CD4-positive, alpha-beta T cell (primary cell): ENCODE measurements around the gene COX7A2L. TPM values are rescaled to one million over a fixed set of nuclear protein-coding genes. Genes with fewer than 3 reads are reported as not detected.
A peak's percentile ranks its signal among the peaks of the same experiment; 100 is the strongest.

ENCODE experiments used
- ATAC-seq: fragments of 200-7000 bp; cut with Tn5 transposase; one replicate; pipeline ENCODE4 v1.10.0; 2022; ENCODE audit warnings: mild to moderate bottlenecking; ENCODE audit not compliant: poor library complexity
- CTCF ChIA-PET: fragments of 350-600 bp; sonication (Branson Sonifier 250); formaldehyde crosslinking; loops from one replicate; lab custom pipeline; 2021; ENCODE audit warnings: antibody characterized with exemption, inconsistent platforms; lab: Charles Lee
- POLR2A ChIA-PET: fragments of 350-600 bp; sonication (Branson Sonifier 250); formaldehyde crosslinking; loops from one replicate; lab custom pipeline; 2021; ENCODE audit warnings: antibody characterized with exemption, inconsistent platforms; lab: Charles Lee
- DNase-seq, 14 experiments: peaks; one replicate each; pipeline ENCODE4 v3.0.0-alpha.2; 2013 to 2020; ENCODE audit warnings: mixed read lengths in 2 of 14
- H3K27ac ChIP-seq, 2 donors: one replicate each; pipeline versions ENCODE4 v1.5.1 to v1.7.0; 2013; ENCODE audit warnings: low read length in 2 of 2, low read depth in 1 of 2, mild to moderate bottlenecking in 1 of 2
- H3K27me3 ChIP-seq, 2 experiments: 1 replicate in 1 of 2; 2 replicates in 1 of 2; pipeline versions ENCODE4 v1.6.1 to v1.7.0; 2013; ENCODE audit warnings: low read length in 2 of 2, control low read depth in 1 of 2, mild to moderate bottlenecking in 1 of 2, moderate library complexity in 1 of 2; ENCODE audit not compliant: insufficient read depth in 2 of 2, control insufficient read depth in 1 of 2
- H3K36me3 ChIP-seq: one replicate; pipeline ENCODE4 v1.6.1; 2013; ENCODE audit warnings: low read length, control low read depth; ENCODE audit not compliant: insufficient read depth
- H3K4me1 ChIP-seq: one replicate; pipeline ENCODE4 v1.6.1; 2013; ENCODE audit warnings: low read length, control low read depth; ENCODE audit not compliant: insufficient read depth
- H3K4me3 ChIP-seq: one replicate; pipeline ENCODE4 v1.5.1; 2013; ENCODE audit warnings: mild to moderate bottlenecking, low read length, moderate library complexity
- H3K9me3 ChIP-seq, 2 experiments: 1 replicate in 1 of 2; 2 replicates in 1 of 2; pipeline versions ENCODE4 v1.6.1 to v1.7.0; 2013; ENCODE audit warnings: low read length in 2 of 2, mild to moderate bottlenecking in 2 of 2, control low read depth in 1 of 2, moderate library complexity in 1 of 2; ENCODE audit not compliant: control insufficient read depth in 1 of 2, insufficient read depth in 1 of 2
- H3K27ac Mint-ChIP-seq: one replicate; pipeline ENCODE4 v1.8.0; 2020; ENCODE audit warnings: mixed read lengths
- H3K27me3 Mint-ChIP-seq: one replicate; pipeline ENCODE4 v1.8.0; 2021; ENCODE audit warnings: mixed read lengths
- H3K36me3 Mint-ChIP-seq: one replicate; pipeline ENCODE4 v1.8.0; 2021; ENCODE audit warnings: low read depth, mixed read lengths
- H3K4me1 Mint-ChIP-seq: one replicate; pipeline ENCODE4 v1.8.0; 2021; ENCODE audit warnings: low read depth, mixed read lengths
- H3K4me3 Mint-ChIP-seq: one replicate; pipeline ENCODE4 v1.8.0; 2020; ENCODE audit warnings: mild to moderate bottlenecking, mixed read lengths
- H3K9me3 Mint-ChIP-seq: one replicate; pipeline ENCODE4 v1.8.0; 2020; ENCODE audit warnings: mixed read lengths
- CTCF ChIP-seq: fragments of 200-600 bp; IDR thresholded peaks from one replicate; pipeline ENCODE4 v1.8.0; 2022; ENCODE audit warnings: antibody characterized with exemption, mild to moderate bottlenecking
- intact Hi-C, 2 experiments: fragments of 100-400 bp; cut with DNase I in 1 of 2; cut with micrococcal nuclease in 1 of 2; formaldehyde crosslinking; loops; one replicate each; pipeline versions ENCODE4 v1.15.1 to v1.9.0; 2023 to 2025; cut with DNase I, micrococcal nuclease
- total RNA-seq, 174 experiments: library from RNA in 2 of 174; stranded (reverse) in 2 of 174; gene quantifications; one replicate each; pipeline ENCODE4 v1.2.3 and lab custom pipeline; 2021 to 2026

Gene COX7A2L
- total RNA-seq, 2 experiments from 2014 or later: 51.3 to 57.3 TPM

DNA sequence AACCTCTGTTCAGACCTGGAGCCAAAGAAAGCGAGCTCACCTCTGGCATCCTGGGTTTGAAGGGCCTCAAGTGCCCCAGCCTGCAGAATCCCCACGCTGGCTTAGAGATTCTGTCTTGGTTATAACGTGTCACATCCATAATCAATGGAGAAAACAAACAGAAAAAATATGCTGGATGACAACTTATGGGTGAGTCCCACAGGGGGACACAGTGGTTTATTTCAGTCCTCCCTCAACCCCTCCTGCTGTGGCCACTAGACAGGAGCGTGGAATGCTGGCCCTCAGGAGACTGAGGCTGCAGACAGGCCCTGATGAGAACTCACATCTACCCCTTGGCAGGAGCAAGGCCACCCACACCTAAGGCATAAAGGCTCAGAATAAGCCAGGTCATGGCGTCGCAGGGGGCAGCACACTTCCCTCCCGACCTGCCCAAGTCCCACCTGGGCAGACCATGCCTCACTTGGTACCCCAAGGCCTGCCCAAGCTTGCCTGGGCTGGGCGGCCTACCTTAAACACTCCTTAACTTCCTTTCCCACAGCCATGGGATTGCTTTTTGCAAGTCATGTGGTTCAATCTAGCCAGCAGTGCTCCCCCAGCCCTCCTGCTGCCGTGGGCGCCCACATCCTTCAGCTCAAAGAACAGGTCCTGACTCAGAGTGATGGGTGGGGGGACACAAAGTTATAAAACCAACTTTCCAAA lies 19.9 kb downstream of the COX7A2L start:
- Histone ChIP-seq H3K27me3 (no peaks in the 10 kb centered on the region), H3K9me3 (peaks cover 0 to 28% of the 10 kb centered on the region in 2 experiments), H3K4me3 (no peak overlapping the region), H3K36me3 (peaks cover 39% of the 10 kb centered on the region), H3K4me1 (peaks cover 16% of the 10 kb centered on the region), H3K27ac (no peak overlapping the region)
- intact Hi-C loops: no loop called here
- DNase-seq (no peak), ATAC-seq (no peak)
- peak overlapping the region; percentile 50 for H3K27ac Mint-ChIP-seq
- H3K4me3 Mint-ChIP-seq: no peak overlapping the region
- H3K36me3 Mint-ChIP-seq: peaks cover 90% of the 10 kb centered on the region
- H3K9me3 Mint-ChIP-seq: peaks cover 7% of the 10 kb centered on the region
- peaks cover 30% of the 10 kb centered on the region for H3K4me1 Mint-ChIP-seq
- CTCF ChIA-PET: no interaction called here
- POLR2A ChIA-PET: interaction anchor here (1.7 kb wide), 1 partner anchor 20 kb away, joined by 5 read pairs; the partner anchor contains the start of gene COX7A2L
- TF ChIP-seq CTCF: no peak
- no peaks in the 10 kb centered on the region for H3K27me3 Mint-ChIP-seq

GRCh38 chr2:42340045-42340937 lies 20.7 kb downstream of the COX7A2L start:
- Mint-ChIP-seq H3K27me3 (no peaks in the 10 kb centered on the region), H3K4me3 (no peak overlapping the region), H3K9me3 (peaks cover 7% of the 10 kb centered on the region), H3K36me3 (peaks cover 90% of the 10 kb centered on the region), H3K4me1 (peaks cover 30% of the 10 kb centered on the region), H3K27ac (peak overlapping the region; percentile 4)
- ATAC-seq (no peak), DNase-seq (no peak)
- intact Hi-C loops: no loop called here
- peaks cover 31% of the 10 kb centered on the region for H3K36me3 ChIP-seq
- ChIA-PET CTCF (no interaction called here), POLR2A (no interaction called here)
- peaks cover 0 to 28% of the 10 kb centered on the region in 2 experiments for H3K9me3 ChIP-seq
- no peak overlapping the region for H3K4me3 ChIP-seq
- TF ChIP-seq CTCF: no peak
- H3K27me3 ChIP-seq: no peaks in the 10 kb centered on the region
- H3K4me1 ChIP-seq: peaks cover 16% of the 10 kb centered on the region
- H3K27ac ChIP-seq: no peak overlapping the region

- Histone ChIP-seq H3K4me3 (no peak overlapping the region), H3K27me3 (no peaks in the 10 kb centered on the region), H3K36me3 (peaks cover 32% of the 10 kb centered on the region), H3K9me3 (peaks cover 0 to 28% of the 10 kb centered on the region in 2 experiments), H3K4me1 (peaks cover 16% of the 10 kb centered on the region), H3K27ac (no peak overlapping the region)
- H3K36me3 Mint-ChIP-seq: peaks cover 88% of the 10 kb centered on the region
- peaks cover 7% of the 10 kb centered on the region for H3K9me3 Mint-ChIP-seq
- CTCF ChIA-PET: no interaction called here
- TF ChIP-seq CTCF: no peak
- H3K4me3 Mint-ChIP-seq: no peak overlapping the region
- intact Hi-C loops: loop anchor here in 1 of 2 experiments (5.0 kb wide), 1 partner anchor 1183 kb away; no protein-coding TSS in a partner anchor
- ATAC-seq (no peak), DNase-seq (no peak)
- H3K27ac Mint-ChIP-seq: peak overlapping the region; percentile 4
- POLR2A ChIA-PET: no interaction called here
- no peaks in the 10 kb centered on the region for H3K27me3 Mint-ChIP-seq
- H3K4me1 Mint-ChIP-seq: peaks cover 30% of the 10 kb centered on the region
Observed at GRCh38 chr2:42339191-42339912, 21.7 kb downstream of the COX7A2L start.
